OCI-LY1 (cell line): Measurements from ENCODE around the gene NCAM1.

Experiments
- CTCF ChIP-seq: fragments of 200-600 bp; sonication (generic), shearing (Covaris generic); IDR thresholded peaks from 2 replicates; pipeline ENCODE4 v1.5.1; 2017; ENCODE audit warnings: mild to moderate bottlenecking, antibody characterized with exemption, low read length, moderate library complexity, mixed read lengths
- EZH2 ChIP-seq: fragments of 200-600 bp; sonication (generic), shearing (Covaris generic); IDR thresholded peaks from 2 replicates; pipeline ENCODE4 v1.8.0; 2017; ENCODE audit warnings: borderline replicate concordance, mixed run types, mild to moderate bottlenecking, antibody characterized with exemption, low read length, moderate library complexity, mixed read lengths

DNA sequence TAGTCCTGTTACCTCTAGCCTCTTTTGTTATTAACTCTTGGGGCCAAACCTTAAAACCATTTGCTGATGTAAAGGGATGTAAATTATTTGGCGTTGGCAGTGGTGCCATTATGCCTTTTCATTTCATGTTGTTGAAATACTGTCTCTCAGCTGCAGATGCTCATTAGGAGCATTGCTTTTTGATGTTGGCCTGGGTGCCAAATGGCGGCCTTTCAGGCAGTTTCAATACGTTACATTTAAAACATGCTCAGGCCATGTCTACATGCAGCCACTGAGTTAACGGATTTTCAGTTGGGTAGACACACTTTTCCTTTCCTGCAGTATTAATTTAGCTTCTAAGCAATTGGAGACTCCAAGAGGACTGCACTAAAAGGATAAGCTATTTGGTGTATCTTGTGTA lies 5.3 kb downstream of the NCAM1 start:
- TF ChIP-seq CTCF = no peak
- TF ChIP-seq EZH2 = no peak
